Measurements from ENCODE around the gene MEIS2.

The MEIS2 gene

DNA sequence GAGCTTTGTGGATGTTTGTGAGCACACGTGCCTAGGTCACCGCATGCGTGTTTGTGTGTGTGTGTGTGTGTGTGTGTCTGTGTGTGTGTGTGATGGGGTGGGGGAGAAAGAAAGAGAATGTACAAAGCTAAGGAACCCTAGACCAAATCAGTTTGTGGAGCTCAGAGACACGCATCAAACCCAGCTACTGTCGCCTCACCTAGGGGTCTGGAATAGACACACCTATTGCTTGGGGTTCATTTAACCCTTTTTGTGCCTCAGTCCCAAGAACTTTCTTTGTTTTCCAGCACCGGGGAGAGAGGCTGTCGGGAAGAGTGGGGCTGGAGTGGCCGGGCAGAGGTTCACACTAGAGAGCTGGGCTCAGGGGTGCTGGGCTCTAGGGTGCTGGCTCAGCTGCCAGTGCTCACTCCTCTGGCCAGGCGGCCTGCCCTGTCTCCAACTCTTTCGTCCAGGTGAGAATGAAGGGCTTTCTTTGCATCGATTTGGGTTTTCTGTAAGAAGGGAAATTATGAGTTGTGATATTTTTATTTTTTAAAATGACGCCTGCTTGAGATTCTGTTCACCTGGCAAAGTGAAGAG lies 221.6 kb downstream of the MEIS2 start:
- no peak for DNase-seq (ENCODE audit: low spot score)

DNA sequence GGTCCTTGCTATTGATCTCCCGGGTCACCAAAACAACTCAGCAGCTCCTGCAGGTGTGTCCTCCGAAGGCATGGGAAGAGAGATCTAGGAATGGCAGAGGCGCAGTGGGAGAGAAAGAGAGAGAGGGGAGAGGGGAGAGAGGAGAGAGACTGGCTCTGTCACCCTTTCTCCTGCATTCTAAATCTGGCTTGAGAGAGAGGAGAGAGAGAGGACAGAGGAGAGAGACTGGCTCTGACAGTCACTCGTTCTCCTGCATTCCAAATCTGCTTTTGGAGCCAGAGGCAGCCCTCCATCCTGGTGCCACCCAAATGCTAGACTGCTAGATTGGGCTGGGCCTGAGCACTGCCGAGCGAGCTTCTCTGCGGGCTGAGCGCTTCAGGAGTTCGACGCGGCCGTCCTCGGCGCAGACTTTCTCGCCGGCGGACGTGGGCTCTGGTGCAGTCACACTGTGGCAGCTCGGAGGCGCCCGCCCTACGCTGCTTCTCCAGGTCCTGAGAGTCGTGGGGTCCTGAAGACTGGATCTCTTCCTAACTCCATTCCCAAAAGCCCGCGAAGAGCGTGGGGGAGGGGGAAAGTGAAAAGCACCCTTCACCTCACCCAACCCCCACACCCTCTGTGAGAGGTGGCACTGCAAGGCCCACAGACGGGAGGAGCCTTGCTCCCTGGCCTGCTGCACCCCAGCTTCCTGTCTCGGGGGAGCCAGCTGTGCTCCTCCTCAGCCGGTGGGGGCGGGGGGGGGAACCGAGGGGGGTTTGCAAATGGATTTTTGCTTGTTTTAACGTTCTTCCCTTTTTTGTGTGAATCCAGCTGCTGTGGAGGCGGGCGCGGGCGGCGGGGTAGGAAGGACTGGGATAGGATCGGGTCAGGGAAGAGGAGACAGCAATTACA lies 222.3 kb downstream of the MEIS2 start:
- no peak for DNase-seq (ENCODE audit: low spot score)

DNA sequence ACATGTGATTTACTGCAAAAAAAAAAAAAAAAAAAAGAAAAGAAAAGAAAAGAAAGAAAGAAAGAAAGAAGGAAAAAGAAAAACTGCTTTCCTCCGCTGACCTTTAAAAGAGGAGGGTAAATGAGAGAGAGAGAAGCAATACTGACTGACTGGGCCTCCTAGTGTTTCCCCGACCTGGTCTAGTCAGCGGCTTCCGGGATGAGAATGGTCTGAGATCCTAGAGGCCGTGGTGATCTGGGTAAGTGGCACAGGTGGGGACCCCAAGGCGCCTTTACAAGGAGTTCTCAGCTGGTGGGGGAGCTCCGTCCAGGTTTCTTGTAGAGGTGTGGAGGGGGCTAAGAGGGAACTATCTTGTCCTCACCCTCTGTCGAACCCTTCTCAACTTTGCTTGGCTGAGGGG lies 223.1 kb downstream of the MEIS2 start:
- DNase-seq (ENCODE audit: low spot score), result no peak

DNA sequence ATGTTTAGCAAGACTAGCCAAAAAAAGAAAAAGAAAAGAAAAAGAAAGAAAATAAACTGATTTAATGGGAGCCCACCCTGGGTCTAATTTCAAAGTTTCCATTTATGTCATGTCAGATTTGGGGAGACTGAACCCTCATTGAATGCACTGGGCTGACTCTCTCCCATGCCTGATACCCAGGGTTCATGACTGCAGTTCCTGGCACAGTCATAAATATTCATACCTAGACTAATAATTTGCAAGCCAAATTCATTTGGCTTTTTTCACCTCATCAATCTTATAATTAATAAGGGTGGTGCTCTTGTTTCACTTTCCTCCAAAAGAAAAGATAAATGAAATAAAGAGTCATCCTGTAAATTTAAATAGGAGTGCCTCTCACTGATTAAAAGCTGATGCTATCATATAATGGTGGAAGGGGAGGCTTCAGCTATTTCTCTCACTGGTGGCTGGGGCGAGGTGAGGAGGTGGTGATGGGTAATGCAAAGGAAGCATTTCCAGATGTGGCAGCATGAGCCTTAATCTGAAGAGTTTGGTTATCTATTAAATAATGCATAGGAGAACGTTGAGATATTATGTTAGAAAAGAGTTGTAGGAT lies 224.5 kb downstream of the MEIS2 start:
- no peak for DNase-seq (ENCODE audit: low spot score)

DNA sequence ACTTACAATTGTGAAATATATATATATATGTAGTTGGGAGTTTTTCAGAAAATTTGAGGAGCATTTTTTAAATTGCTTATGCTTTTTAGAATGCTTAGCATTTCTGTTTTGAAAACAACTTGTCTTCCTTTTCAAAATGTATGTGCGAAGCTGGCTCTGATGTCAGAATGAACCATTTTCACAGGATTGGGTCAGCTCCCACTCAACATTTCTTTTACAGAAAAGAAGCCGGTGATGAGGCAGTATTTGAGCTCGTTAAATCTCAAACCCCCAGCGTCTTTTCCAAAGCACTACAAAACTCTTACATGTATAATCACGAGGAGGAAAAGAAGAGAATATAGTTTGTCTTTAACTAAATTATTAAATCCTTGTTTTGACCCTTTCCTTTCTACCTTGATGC lies 225.4 kb downstream of the MEIS2 start:
- DNase-seq (ENCODE audit: low spot score), result no peak

DNA sequence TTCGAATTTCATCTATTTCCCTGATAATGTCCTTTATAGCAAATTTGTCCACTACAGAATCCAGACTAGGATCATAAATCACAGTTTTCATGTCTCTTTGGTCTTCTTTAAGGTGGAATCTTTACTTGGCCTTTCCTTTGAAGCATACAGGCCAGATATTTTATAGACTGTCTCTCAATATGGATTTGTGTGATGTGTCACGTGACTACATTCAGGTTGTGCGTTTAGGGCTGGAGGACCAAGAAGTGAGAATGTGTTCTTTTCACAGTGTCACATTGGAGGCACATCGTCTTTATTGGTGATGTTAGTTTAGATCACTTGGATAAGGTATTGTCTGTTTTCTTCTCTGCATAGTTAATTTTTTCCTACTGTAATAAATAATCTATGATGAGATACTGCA lies 232.9 kb downstream of the MEIS2 start:
- no peak for DNase-seq (ENCODE audit: low spot score)

DNA sequence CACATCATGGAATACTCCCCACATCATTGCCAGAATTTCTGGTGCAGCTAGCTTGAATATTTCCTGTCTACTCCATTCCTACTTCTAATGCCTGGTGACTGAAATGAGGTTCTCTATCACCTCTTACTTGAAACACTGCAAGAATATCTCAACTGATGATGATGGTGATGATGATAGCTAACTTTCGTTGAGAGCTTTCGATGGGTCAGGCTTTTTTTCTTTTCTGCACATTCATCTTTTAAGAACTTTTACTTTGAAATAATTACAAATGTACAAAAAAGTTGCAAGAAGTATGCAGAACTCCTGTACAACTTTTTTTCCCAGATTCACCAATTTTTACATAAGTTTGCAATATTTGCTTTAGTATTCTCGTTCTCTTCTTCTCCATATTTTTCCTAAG lies 233.5 kb downstream of the MEIS2 start:
- no peak for DNase-seq (ENCODE audit: low spot score)

DNA sequence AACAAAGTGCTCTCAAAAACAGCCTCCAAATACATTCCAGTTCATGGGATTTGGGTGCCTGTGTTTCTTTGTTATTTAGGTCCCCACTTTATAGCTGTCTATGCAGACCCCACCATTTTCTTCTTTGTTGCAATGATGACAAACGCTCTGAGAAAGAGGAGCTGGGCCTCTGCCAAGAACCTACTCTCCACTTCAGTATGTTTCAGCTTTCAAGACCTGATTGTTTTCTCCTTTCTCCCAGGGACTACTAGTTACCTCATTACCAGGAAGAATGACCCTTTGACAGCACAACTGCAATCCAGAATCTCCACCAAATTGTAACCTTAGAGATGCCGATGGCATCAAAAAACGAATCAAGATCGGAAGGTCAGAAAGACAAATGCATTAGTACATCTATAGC lies 236.8 kb downstream of the MEIS2 start:
- DNase-seq (ENCODE audit: low spot score), result no peak

DNA sequence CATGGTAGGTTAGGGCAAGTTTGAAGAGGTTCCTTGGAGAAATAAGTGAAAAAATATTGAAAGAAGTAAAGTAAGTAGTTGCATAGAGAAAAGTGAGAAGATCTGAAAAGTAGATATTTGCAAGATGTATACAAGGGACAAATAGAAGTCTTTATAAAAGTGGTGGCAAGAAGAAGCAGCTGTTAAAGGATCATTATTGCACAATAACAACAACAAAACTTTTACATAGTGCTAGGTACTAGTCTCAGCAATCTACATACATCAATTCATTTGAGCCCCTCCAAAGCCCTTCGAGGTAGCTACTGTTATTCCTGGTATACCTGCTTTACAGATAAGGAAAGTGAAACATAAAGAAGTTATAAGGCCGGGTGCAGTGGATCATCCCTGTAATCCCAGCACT lies 239.6 kb downstream of the MEIS2 start:
- DNase-seq (ENCODE audit: low spot score), result no peak

DNA sequence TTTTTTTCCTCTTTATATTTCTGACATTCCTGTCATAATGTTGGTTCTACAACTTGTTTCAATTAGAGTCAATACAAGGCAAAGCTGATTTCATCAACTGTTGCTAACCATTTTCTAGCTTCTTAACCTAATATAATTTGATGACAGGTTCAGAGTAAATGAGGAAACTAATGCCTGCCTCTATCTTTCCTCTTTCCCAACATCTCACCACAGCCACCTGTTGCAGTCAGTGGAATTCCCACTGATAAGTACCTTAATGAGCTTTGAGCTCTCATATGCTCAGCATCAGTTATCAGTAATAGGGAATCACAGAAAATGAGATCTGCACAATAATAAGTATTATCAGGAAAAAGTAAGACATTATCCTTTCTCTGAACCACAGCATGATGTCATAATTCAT lies 241.9 kb downstream of the MEIS2 start:
- DNase-seq (ENCODE audit: low spot score), result no peak

DNA sequence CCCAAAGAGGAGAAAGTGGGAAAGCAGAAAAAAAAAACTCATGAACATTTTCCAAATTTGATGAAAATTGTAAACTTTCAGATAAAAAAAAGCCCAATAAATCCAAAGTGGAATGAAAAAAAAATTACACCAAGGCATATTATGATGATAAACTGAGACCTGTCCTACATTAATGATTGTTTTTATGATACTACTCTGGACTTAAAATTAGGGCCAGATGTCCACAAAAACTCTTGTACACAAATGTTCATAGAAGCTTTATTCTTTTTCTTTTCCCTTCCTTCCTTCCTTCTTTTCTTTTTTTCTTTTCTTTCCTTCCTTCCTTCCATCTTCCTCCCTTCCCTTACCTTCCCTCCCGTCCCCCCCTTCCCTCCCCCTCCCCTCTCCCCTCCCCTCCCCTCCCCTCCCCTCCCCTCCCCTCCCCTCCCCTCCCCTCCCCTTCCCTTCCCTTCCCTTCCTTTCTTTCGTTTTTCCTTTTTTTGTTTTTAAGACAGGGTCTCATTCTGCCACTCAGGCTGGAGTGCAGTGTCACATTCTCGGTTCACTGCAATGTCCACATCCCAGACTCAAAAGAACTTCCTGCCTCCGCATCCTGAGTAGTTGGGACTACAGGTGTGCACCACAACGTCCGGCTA lies 243.9 kb downstream of the MEIS2 start:
- no peak for DNase-seq (ENCODE audit: low spot score)

DNA sequence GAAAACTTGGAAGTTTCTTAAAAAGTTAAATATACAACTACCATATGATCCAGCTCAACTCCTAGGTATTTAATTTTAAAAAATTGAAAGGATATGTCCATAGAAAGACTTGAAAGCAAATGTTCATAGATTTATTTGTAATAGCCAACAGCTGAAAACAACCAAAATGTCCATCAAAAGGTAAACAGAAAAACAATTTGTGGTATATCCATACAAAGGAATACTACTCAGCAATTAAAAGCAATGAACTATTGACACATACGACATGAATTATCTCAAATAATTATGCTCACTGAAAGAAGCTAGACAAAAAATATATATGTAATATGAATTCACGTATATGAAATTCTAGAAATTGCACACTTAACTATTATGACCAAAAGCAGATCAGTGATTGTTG lies 249.5 kb downstream of the MEIS2 start:
- DNase-seq (ENCODE audit: low spot score), result no peak

DNA sequence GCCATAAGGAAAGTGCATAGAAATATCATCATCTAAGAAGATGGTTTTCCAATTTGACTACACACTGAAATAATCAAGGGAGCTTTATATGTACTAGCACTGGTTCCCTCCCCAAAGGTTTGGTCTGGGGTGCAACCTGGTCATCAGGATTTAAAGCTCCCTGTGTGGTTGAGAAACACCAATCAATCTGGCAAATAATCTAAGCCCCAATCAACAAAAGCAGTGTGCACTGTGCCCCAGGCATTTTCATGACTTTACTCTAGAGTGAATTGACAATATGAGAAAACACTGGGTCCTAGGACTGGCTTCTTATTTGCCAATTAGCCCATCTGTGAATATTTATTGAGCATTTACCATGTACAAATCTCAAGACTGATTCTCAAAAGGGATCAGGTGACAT lies 255.1 kb downstream of the MEIS2 start:
- DNase-seq (ENCODE audit: low spot score), result no peak

DNA sequence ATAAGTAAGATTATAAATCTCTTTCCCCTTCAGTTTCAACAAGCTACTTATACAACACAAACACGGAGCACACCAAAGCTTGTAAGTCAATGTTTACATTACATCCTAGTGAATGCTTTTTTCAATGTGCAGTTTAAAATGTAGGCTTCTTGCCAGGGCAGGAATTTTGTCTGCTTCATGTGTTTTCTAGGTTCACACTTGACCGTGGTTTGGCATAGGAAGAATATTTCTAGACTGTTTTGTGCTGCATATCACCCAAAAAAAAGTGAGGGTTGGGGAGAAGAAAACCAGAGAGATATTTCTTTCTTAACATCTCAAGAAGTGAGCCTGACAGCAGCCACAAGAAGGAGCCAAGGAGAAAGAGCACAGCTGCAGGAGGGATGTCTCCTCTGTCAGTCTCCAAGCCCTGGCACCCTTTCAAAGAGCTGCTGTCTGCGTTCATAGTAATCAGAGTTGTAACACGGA lies 255.8 kb downstream of the MEIS2 start:
- no peak for DNase-seq (ENCODE audit: low spot score)

DNA sequence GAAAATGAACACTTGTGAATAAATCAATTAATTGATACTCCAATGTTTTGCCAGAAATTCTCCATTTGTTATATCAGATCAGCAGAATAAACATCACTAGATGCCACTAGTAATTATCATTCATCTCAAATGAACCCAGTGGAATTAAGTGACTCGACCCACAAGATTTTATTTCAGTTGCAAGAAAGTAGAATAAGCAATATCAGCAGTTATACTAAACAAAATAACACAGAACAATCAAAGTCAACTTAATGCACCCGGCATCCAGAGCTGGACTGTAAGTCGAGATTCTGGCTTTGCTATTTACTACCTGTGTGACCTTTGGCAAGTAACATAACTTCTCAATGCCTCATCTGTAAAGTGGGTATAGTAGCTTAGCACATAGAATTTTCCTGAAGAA lies 256.5 kb downstream of the MEIS2 start:
- no peak for DNase-seq (ENCODE audit: low spot score)

DNA sequence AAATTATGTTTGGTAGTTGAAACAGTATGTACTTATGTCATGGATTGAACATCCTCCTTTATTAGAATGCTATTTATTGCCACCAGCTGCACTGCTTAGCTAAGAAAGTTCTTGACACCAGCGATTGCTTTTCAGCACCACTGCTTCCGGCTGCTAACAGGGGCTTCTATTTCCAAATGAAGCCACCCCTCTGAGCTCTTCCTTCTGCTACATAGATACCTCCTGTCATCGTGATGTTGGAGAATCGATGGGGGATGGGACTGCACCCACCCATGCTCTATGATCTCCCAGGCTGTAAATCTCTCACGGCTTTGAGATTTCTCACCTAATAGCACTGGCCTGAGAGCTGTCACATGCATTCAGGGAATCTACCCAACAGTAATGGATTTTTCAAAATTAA lies 259.2 kb downstream of the MEIS2 start:
- DNase-seq (ENCODE audit: low spot score), result no peak

Measured in germinal center (tissue), 1 donor.